ENCODE results near the gene TRIM21.
"Not testable (repeated sequence)": the region's sequence is repeated elsewhere in the genome, so short reads cannot be mapped to it uniquely, and the experiment has no call there.

The TRIM21 gene

GRCh38 chr11:4393858-4394223 lies 339 bp upstream of the TRIM21 start:
- Histone ChIP-seq H3K27ac (no peak overlapping the region), H3K4me3 (peak overlapping the region; percentile 86)

GRCh38 chr11:4388221-4388620 lies 5.3 kb downstream of the TRIM21 start:
- TF ChIP-seq EZH2 (IDR thresholded peaks at IDR 0.05) = no peak
- no peak for TF ChIP-seq FOXP2 (optimal IDR thresholded peaks at IDR 0.05; ENCODE audit: control extremely low read depth, extremely low read length, insufficient read depth)
- no peak for TF ChIP-seq POLR2AphosphoS5 (IDR thresholded peaks at IDR 0.05; ENCODE audit: borderline replicate concordance, low read depth, low read length)
- no peaks in the 10 kb centered on the region for H3K36me3 ChIP-seq (ENCODE audit: insufficient read depth, low read length)

More at GRCh38 chr11:4393858-4394223, 339 bp upstream of the TRIM21 start:
- no peak for TF ChIP-seq FOXP2 (optimal IDR thresholded peaks at IDR 0.05; ENCODE audit: control extremely low read depth, extremely low read length, insufficient read depth)
- no peak for TF ChIP-seq POLR2AphosphoS5 (IDR thresholded peaks at IDR 0.05; ENCODE audit: borderline replicate concordance, low read depth, low read length)
- no peak for TF ChIP-seq EZH2 (IDR thresholded peaks at IDR 0.05)
- no peak for DNase-seq (ENCODE audit: low read depth, low spot score)
- Histone ChIP-seq H3K36me3 (ENCODE audit: insufficient read depth, low read length) (no peaks in the 10 kb centered on the region), H3K9ac (ENCODE audit: insufficient read length) (no peak overlapping the region), H3K9me3 (ENCODE audit: low read depth, low read length) (no peaks in the 10 kb centered on the region)

GRCh38 chr11:4385978-4386740 lies 7.3 kb downstream of the TRIM21 start:
- DNase-seq (ENCODE audit: low read depth, low spot score) = no peak
- Histone ChIP-seq H3K4me3 (no peak overlapping the region), H3K36me3 (ENCODE audit: insufficient read depth, low read length) (no peaks in the 10 kb centered on the region), H3K9ac (ENCODE audit: insufficient read length) (no peak overlapping the region), H3K27ac (no peak overlapping the region), H3K9me3 (ENCODE audit: low read depth, low read length) (no peaks in the 10 kb centered on the region)
- no peak for TF ChIP-seq EZH2 (IDR thresholded peaks at IDR 0.05)
- no peak for TF ChIP-seq POLR2AphosphoS5 (IDR thresholded peaks at IDR 0.05; ENCODE audit: borderline replicate concordance, low read depth, low read length)
- TF ChIP-seq FOXP2 (optimal IDR thresholded peaks at IDR 0.05; ENCODE audit: control extremely low read depth, extremely low read length, insufficient read depth) = no peak

More at GRCh38 chr11:4388221-4388620, 5.3 kb downstream of the TRIM21 start:
- DNase-seq (ENCODE audit: low read depth, low spot score) = no peak
- Histone ChIP-seq H3K9me3 (ENCODE audit: low read depth, low read length) (no peaks in the 10 kb centered on the region), H3K9ac (ENCODE audit: insufficient read length) (no peak overlapping the region), H3K27ac (no peak overlapping the region), H3K4me3 (no peak overlapping the region)

- Histone ChIP-seq H3K36me3 (ENCODE audit: insufficient read depth, low read length) (no peaks in the 10 kb centered on the region), H3K27ac (no peak overlapping the region), H3K9me3 (ENCODE audit: low read depth, low read length) (no peaks in the 10 kb centered on the region), H3K9ac (ENCODE audit: insufficient read length) (no peak overlapping the region), H3K4me3 (no peak overlapping the region)
- DNase-seq (ENCODE audit: low read depth, low spot score) = no peak
- TF ChIP-seq EZH2 (IDR thresholded peaks at IDR 0.05) (no peak), FOXP2 (optimal IDR thresholded peaks at IDR 0.05; ENCODE audit: control extremely low read depth, extremely low read length, insufficient read depth) (no peak), POLR2AphosphoS5 (IDR thresholded peaks at IDR 0.05; ENCODE audit: borderline replicate concordance, low read depth, low read length) (no peak)
Measured at GRCh38 chr11:4381901-4382300, 11.6 kb downstream of the TRIM21 start.

GRCh38 chr11:4375431-4376140 lies 17.9 kb downstream of the TRIM21 start:
- TF ChIP-seq EZH2 (IDR thresholded peaks at IDR 0.05) = no peak
- no peak for TF ChIP-seq FOXP2 (optimal IDR thresholded peaks at IDR 0.05; ENCODE audit: control extremely low read depth, extremely low read length, insufficient read depth)
- TF ChIP-seq POLR2AphosphoS5 (IDR thresholded peaks at IDR 0.05; ENCODE audit: borderline replicate concordance, low read depth, low read length) = no peak
- no peak overlapping the region for H3K27ac ChIP-seq
- no peak for DNase-seq (ENCODE audit: low read depth, low spot score)

GRCh38 chr11:4370166-4370565 lies 23.3 kb downstream of the TRIM21 start:
- TF ChIP-seq POLR2AphosphoS5 (IDR thresholded peaks at IDR 0.05; ENCODE audit: borderline replicate concordance, low read depth, low read length) = no peak
- no peak for TF ChIP-seq EZH2 (IDR thresholded peaks at IDR 0.05)
- TF ChIP-seq FOXP2 (optimal IDR thresholded peaks at IDR 0.05; ENCODE audit: control extremely low read depth, extremely low read length, insufficient read depth) = no peak

More at GRCh38 chr11:4375431-4376140, 17.9 kb downstream of the TRIM21 start:
- Histone ChIP-seq H3K4me3 (no peak overlapping the region), H3K36me3 (ENCODE audit: insufficient read depth, low read length) (no peaks in the 10 kb centered on the region), H3K9me3 (ENCODE audit: low read depth, low read length) (no peaks in the 10 kb centered on the region), H3K9ac (ENCODE audit: insufficient read length) (no peak overlapping the region)

GRCh38 chr11:4368286-4368685 lies 25.2 kb downstream of the TRIM21 start, which contains the start of gene OR52B4:
TSS of gene OR52B4 (minus strand) at chr11:4368386. CDS start at chr11:4368295, 91 bp downstream.
- Histone ChIP-seq H3K9me3 (ENCODE audit: low read depth, low read length) (no peaks in the 10 kb centered on the region), H3K4me3 (no peak within 1 kb of the TSS), H3K27ac (no peak within 1 kb of the TSS), H3K36me3 (ENCODE audit: insufficient read depth, low read length) (no peaks in the 10 kb centered on the region), H3K9ac (ENCODE audit: insufficient read length) (no peak within 1 kb of the TSS)
- TF ChIP-seq FOXP2 (optimal IDR thresholded peaks at IDR 0.05; ENCODE audit: control extremely low read depth, extremely low read length, insufficient read depth) = no peak
- TF ChIP-seq EZH2 (IDR thresholded peaks at IDR 0.05) = no peak
- no peak for TF ChIP-seq POLR2AphosphoS5 (IDR thresholded peaks at IDR 0.05; ENCODE audit: borderline replicate concordance, low read depth, low read length)
- no peak for DNase-seq (ENCODE audit: low read depth, low spot score)

More at GRCh38 chr11:4370166-4370565, 23.3 kb downstream of the TRIM21 start:
- no peak overlapping the region for H3K27ac ChIP-seq
- no peak overlapping the region for H3K4me3 ChIP-seq
- no peaks in the 10 kb centered on the region for H3K36me3 ChIP-seq (ENCODE audit: insufficient read depth, low read length)
- H3K9ac ChIP-seq (ENCODE audit: insufficient read length) = no peak overlapping the region
- H3K9me3 ChIP-seq (ENCODE audit: low read depth, low read length) = no peaks in the 10 kb centered on the region
- no peak for DNase-seq (ENCODE audit: low read depth, low spot score)

- not testable (repeated sequence) for H3K36me3 ChIP-seq (ENCODE audit: insufficient read depth, low read length); H3K9me3 ChIP-seq (ENCODE audit: low read depth, low read length); H3K4me3 ChIP-seq; DNase-seq (ENCODE audit: low read depth, low spot score); H3K27ac ChIP-seq; H3K9ac ChIP-seq (ENCODE audit: insufficient read length)
Measured at GRCh38 chr11:4348142-4348541, 45.4 kb downstream of the TRIM21 start.

GRCh38 chr11:4345366-4345765 lies 48.1 kb downstream of the TRIM21 start:
- DNase-seq (ENCODE audit: low read depth, low spot score); H3K27ac ChIP-seq; H3K36me3 ChIP-seq (ENCODE audit: insufficient read depth, low read length); H3K4me3 ChIP-seq; H3K9me3 ChIP-seq (ENCODE audit: low read depth, low read length); H3K9ac ChIP-seq (ENCODE audit: insufficient read length): not testable (repeated sequence)
